ENCODE results near the gene CTNND2.

DNA sequence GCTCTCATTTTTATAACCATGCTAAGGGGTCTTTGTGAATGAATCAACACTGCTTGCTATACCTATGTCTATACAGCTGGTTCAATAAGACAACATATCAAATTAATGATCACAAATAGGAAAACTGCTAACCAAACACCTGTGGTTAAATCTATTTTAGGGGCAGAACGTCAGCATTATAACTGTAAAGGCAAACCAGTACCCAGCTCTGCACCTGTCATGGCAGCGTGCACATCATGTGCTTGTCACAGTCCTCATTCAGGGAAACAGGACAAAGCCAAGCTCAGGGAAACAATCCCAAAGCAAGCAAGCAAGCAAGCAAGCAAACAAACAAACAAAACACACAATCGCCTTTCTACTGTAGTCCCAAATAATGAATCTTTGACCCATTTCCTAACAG is 865.5 kb downstream of the CTNND2 start:
- TF ChIP-seq, protein P1, sequence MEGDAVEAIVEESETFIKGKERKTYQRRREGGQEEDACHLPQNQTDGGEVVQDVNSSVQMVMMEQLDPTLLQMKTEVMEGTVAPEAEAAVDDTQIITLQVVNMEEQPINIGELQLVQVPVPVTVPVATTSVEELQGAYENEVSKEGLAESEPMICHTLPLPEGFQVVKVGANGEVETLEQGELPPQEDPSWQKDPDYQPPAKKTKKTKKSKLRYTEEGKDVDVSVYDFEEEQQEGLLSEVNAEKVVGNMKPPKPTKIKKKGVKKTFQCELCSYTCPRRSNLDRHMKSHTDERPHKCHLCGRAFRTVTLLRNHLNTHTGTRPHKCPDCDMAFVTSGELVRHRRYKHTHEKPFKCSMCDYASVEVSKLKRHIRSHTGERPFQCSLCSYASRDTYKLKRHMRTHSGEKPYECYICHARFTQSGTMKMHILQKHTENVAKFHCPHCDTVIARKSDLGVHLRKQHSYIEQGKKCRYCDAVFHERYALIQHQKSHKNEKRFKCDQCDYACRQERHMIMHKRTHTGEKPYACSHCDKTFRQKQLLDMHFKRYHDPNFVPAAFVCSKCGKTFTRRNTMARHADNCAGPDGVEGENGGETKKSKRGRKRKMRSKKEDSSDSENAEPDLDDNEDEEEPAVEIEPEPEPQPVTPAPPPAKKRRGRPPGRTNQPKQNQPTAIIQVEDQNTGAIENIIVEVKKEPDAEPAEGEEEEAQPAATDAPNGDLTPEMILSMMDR (IDR thresholded peaks at IDR 0.05): no peak
- TF ChIP-seq POLR2AphosphoS5 (IDR thresholded peaks at IDR 0.05) (no peak), EP300 (IDR thresholded peaks at IDR 0.05) (no peak), POLR2A (IDR thresholded peaks at IDR 0.05; ENCODE audit: low read depth) (no peak)

Data from esophagus muscularis mucosa (tissue), 4 donors.